GM12874 (cell line): ENCODE measurements around the gene TSPAN17.

Source experiments
- TF ChIP-seq, protein P1 (sequence below): IDR thresholded peaks from 2 replicates; pipeline ENCODE4 v1.5.1; 2011; ENCODE audit warnings: low read depth, mild to moderate bottlenecking, control low read depth, low read length, moderate library complexity; ENCODE audit not compliant: insufficient read depth

TSPAN17 gene

DNA sequence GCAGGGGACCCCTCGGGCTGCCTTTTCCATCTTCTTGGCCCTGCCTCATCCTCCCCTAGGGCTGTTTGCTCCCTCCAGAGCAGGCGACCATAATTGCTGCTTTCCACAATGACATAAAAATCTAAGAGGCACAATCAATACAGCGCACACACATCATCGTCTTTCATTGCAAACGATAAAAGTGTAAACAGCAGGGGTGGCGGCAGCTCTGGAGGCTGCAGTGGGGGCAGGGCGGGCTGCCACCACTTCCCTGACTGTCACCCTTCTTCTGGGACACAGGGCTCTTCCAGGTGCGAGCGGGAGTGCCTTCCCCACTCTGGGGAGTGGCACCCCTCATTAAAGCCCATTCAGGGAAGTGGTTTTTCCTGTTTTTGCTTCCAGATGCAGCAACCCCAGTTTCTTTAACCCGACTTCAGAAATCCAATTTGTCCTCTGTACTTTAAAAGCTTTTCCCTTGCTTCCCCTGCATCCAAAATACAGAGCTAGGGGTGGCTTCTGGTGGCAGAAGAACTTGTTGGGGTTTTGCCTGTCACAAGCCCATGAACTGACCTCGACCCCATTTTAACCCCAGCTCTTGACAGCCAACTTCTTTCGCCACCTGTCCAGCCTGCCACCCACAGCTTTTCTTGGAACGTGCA, 45.7 kb downstream of the TSPAN17 start:
- TF ChIP-seq, protein P1, sequence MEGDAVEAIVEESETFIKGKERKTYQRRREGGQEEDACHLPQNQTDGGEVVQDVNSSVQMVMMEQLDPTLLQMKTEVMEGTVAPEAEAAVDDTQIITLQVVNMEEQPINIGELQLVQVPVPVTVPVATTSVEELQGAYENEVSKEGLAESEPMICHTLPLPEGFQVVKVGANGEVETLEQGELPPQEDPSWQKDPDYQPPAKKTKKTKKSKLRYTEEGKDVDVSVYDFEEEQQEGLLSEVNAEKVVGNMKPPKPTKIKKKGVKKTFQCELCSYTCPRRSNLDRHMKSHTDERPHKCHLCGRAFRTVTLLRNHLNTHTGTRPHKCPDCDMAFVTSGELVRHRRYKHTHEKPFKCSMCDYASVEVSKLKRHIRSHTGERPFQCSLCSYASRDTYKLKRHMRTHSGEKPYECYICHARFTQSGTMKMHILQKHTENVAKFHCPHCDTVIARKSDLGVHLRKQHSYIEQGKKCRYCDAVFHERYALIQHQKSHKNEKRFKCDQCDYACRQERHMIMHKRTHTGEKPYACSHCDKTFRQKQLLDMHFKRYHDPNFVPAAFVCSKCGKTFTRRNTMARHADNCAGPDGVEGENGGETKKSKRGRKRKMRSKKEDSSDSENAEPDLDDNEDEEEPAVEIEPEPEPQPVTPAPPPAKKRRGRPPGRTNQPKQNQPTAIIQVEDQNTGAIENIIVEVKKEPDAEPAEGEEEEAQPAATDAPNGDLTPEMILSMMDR: no peak

DNA sequence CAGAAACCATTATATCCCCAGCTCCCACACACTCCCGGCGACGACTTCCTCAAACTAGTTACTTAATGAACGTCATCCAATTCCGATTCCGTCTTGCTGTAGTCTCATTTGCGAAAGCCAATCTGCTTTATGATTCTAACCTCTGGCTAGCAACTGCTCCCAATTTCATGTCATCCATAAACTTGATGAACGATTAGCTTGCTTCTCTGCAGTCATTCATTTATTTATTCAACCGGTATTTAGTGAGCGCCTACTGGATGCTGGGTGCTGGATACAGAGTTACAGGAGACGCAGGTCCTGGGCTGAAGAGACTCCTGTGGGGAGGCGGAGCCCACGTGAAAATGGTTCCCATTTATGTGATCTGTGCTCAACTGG, 46.2 kb downstream of the TSPAN17 start:
- TF ChIP-seq, protein P1: no peak

DNA sequence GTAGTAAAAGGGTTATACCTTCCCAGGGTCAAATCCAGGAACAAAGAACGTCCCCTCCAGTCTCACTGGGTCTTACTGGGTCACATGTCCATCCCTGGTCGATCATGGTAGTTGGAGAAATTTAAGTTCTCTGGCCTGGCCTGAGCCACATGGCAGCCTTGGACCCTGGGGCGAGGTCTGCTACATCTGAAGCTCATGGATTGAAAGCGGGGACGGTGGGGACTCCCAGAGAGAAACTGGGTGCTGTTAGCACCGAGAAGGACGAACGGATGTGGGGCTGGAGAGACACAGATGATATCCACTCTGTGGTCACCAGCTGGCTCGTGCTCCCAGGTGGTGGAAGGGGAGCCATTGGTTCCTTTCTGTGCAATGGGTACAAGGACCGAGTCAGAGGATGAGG, 46.9 kb downstream of the TSPAN17 start:
- TF ChIP-seq, protein P1: no peak

DNA sequence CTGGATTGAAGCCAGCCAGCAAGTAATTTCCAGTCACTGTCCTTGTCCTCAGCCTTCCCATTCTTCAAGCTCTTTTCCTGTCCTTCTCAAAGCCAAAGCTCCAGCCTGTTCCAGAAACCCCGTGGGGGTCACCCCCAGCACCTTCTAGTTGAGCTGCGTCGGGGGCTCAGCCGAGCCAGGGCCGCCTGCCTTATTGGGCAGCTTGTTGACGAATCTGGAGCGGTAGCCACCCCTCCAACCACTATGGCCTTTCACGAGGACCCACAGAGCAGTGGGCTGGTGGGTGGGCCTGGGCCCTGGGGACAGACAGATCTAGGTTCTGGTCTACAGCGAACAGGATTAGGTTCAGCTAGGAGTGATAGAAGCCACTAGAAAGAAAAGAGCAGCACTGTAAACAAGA, 47.3 kb downstream of the TSPAN17 start:
- TF ChIP-seq, protein P1: no peak

DNA sequence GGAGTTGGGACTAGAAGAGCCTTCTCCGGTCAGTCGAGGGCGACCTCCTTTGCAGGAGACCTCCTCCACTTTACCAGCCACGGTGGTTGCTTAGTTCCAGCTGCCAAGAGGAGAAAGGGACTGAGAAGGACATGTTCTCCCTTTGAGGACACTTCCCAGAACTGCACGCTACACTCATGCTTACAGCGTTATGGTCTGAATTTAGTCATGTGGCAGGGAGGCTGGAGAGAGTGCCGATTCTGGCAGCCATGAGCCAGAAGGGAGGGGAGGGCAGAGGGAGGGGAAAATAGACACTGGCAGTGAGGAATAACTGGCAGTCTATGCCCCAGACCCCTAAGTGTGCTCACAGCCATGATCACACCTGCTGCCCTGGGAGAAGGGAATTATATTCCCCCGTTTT, 47.8 kb downstream of the TSPAN17 start:
- TF ChIP-seq, protein P1: no peak

DNA sequence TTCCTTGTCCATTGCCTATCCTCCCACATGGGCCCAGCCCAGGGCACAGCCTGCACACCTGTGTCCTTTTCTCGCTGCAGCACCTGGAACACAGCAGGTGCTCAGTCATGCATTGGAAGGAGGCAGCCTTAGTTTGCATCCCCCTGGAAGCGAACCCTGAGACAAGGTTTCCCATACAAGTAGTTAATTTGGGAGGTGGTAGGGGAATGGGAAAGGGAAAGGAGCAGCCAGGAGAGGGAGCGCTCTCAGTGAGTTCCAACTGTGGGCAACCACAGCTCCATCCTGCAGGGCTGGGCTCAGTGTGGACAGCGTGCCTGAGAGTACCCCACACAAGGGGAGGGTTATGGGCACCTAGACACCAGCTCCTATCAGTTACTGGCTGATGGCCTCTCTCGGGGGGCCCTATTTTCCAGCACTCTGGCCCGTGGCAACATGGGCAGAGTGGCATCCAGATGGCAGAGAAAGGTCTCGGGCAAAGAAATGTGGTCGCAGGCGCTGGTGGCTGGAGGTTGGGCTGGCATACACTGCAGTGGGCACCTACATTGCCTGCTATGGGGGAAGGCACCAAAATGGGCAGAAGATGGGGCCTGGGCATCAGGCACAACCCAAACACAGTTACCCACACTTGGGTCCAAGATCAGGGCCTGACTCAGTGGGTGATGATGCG, 50.1 kb downstream of the TSPAN17 start:
- TF ChIP-seq, protein P1: no peak

DNA sequence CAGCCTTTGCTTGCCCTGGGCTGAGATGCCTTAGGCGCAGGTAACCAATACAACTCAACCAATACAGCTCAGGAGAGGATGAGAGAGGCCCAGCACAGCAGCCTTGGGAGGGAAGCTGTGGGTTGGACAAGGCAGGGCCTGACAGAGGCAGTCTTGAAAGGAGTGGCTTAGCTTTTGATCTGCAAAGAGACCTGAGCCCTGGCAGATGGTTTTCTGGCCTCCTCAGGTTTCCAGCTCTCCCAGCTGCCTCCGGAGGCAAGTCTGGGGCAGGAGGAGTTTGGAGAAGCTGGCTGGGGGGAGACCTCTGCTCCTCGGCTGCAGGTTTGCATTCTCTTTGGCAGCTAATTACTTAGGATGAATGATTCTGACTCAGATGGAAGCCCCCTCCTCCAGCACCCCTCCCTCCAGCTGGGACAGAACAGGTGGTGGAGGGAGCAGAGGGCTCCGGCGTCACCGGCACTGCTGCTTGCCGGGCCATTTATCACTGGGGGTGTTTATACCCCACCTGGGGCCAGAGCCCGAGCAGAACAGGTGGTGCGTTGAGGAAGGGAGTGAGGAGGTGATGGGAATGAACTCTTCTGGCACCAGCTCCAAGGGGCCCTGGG, 50.8 kb downstream of the TSPAN17 start:
- TF ChIP-seq, protein P1: no peak
